Epithelial cell of prostate (primary cell): ENCODE data around the gene SSTR5.
"Not testable (repeated sequence)": the region's sequence is repeated elsewhere in the genome, so short reads cannot be mapped to it uniquely, and the experiment has no call there.

Experiments
- DNase-seq: peaks from one replicate; pipeline ENCODE4 v3.0.0-alpha.2; 2011; ENCODE audit warnings: low read depth, low spot score
- H3K27ac ChIP-seq: fragments of 450-650 bp; 2 replicates; pipeline ENCODE4 v1.5.1; 2017; ENCODE audit warnings: mild to moderate bottlenecking

Gene SSTR5

GRCh38 chr16:1072526-1073261 lies at the start of gene SSTR5:
SSTR5 (plus strand) TSS chr16:1072747; CDS start chr16:1078869, 6,122 bp downstream.
- no peak for DNase-seq
- H3K27ac ChIP-seq = no peak within 1 kb of the TSS

GRCh38 chr16:1024138-1024537 lies 48.4 kb upstream of the SSTR5 start:
- no peak for DNase-seq
- H3K27ac ChIP-seq = no peak overlapping the region

- H3K27ac ChIP-seq = not testable (repeated sequence)
- peak; percentile 27 for DNase-seq
Observed at GRCh38 chr16:1025183-1025809, 47.3 kb upstream of the SSTR5 start.

GRCh38 chr16:1026057-1026783 lies 46.3 kb upstream of the SSTR5 start:
- DNase-seq = no peak
- no peak overlapping the region for H3K27ac ChIP-seq

GRCh38 chr16:1026784-1027500 lies 45.6 kb upstream of the SSTR5 start:
- DNase-seq = no peak
- no peak overlapping the region for H3K27ac ChIP-seq

- H3K27ac ChIP-seq = no peak overlapping the region
- no peak for DNase-seq
Observed at GRCh38 chr16:1027501-1027815, 45.1 kb upstream of the SSTR5 start.

GRCh38 chr16:1028056-1028455 lies 44.5 kb upstream of the SSTR5 start:
- no peak overlapping the region for H3K27ac ChIP-seq
- no peak for DNase-seq

- H3K27ac ChIP-seq = no peak overlapping the region
- no peak for DNase-seq
Observed at GRCh38 chr16:1028524-1029258, 43.9 kb upstream of the SSTR5 start.

- no peak overlapping the region for H3K27ac ChIP-seq
- DNase-seq = no peak
Observed at GRCh38 chr16:1029259-1029545, 43.3 kb upstream of the SSTR5 start.

GRCh38 chr16:1030473-1030901 lies 42.1 kb upstream of the SSTR5 start:
- no peak for DNase-seq

GRCh38 chr16:1031666-1032065 lies 40.9 kb upstream of the SSTR5 start:
- no peak for DNase-seq
- H3K27ac ChIP-seq = no peak overlapping the region

More at GRCh38 chr16:1030473-1030901, 42.1 kb upstream of the SSTR5 start:
- H3K27ac ChIP-seq = no peak overlapping the region

- DNase-seq = no peak
- H3K27ac ChIP-seq = no peak overlapping the region
Observed at GRCh38 chr16:1032607-1033006, 39.9 kb upstream of the SSTR5 start.

GRCh38 chr16:1033128-1033679 lies 39.3 kb upstream of the SSTR5 start:
- DNase-seq = no peak

GRCh38 chr16:1034230-1035065 lies 38.1 kb upstream of the SSTR5 start:
- no peak for DNase-seq
- no peak overlapping the region for H3K27ac ChIP-seq

More at GRCh38 chr16:1033128-1033679, 39.3 kb upstream of the SSTR5 start:
- no peak overlapping the region for H3K27ac ChIP-seq

- no peak for DNase-seq
- H3K27ac ChIP-seq = no peak overlapping the region
Observed at GRCh38 chr16:1035066-1035415, 37.5 kb upstream of the SSTR5 start.

GRCh38 chr16:1036166-1036565 lies 36.4 kb upstream of the SSTR5 start:
- no peak overlapping the region for H3K27ac ChIP-seq
- DNase-seq = no peak

GRCh38 chr16:1036726-1037393 lies 35.7 kb upstream of the SSTR5 start:
- peak; percentile 34 for DNase-seq
- H3K27ac ChIP-seq = no peak overlapping the region

GRCh38 chr16:1037394-1038257 lies 34.9 kb upstream of the SSTR5 start:
- no peak for DNase-seq
- H3K27ac ChIP-seq = no peak overlapping the region
